ENCODE results near the gene CACNB1.

Gene CACNB1

GRCh38 chr17:39197380-39198185 lies at the start of gene CACNB1:
TSS of gene CACNB1 (minus strand) at chr17:39197669. CDS start at chr17:39197495, 174 bp downstream.
- no peaks in the 10 kb centered on the region for H3K9me3 Mint-ChIP-seq
- peak; percentile 4 for ATAC-seq (ENCODE audit: low read depth)
- peaks cover 11% of the 10 kb centered on the region for H3K36me3 Mint-ChIP-seq
- peaks cover 29% of the 10 kb centered on the region for H3K4me1 Mint-ChIP-seq
- no peak within 1 kb of the TSS for H3K27ac Mint-ChIP-seq
- H3K27me3 Mint-ChIP-seq, result no peaks in the 10 kb centered on the region
- H3K4me3 Mint-ChIP-seq, result peak within 1 kb of the TSS; percentile 78
- peak in 1 of 2 donors; percentile 34 for DNase-seq (ENCODE audit: low spot score in 2 of 2)

- Mint-ChIP-seq H3K9me3 (no peaks in the 10 kb centered on the region), H3K27me3 (peaks cover 2% of the 10 kb centered on the region), H3K36me3 (no peaks in the 10 kb centered on the region), H3K4me1 (peaks cover 13% of the 10 kb centered on the region), H3K4me3 (no peak overlapping the region), H3K27ac (no peak overlapping the region)
- ATAC-seq (ENCODE audit: low read depth) (no peak), DNase-seq (ENCODE audit: low spot score in 2 of 2) (no peak)
These were observed 48.8 kb upstream of the CACNB1 start for GRCh38 chr17:39246274-39246673.

GRCh38 chr17:39244600-39245570 lies 47.4 kb upstream of the CACNB1 start:
- ATAC-seq (ENCODE audit: low read depth) (peak; percentile 88), DNase-seq (ENCODE audit: low spot score in 2 of 2) (peak; percentile 78 to 87)
- Mint-ChIP-seq H3K27me3 (peaks cover 3% of the 10 kb centered on the region), H3K4me1 (peaks cover 15% of the 10 kb centered on the region), H3K36me3 (no peaks in the 10 kb centered on the region), H3K4me3 (peak overlapping the region; percentile 72), H3K9me3 (no peaks in the 10 kb centered on the region), H3K27ac (no peak overlapping the region)

- ATAC-seq (ENCODE audit: low read depth) (peak; percentile 33), DNase-seq (ENCODE audit: low spot score in 2 of 2) (no peak)
- no peak overlapping the region for H3K27ac Mint-ChIP-seq
- no peaks in the 10 kb centered on the region for H3K36me3 Mint-ChIP-seq
- H3K27me3 Mint-ChIP-seq, result peaks cover 5% of the 10 kb centered on the region
- H3K9me3 Mint-ChIP-seq, result no peaks in the 10 kb centered on the region
- peak overlapping the region; percentile 39 for H3K4me3 Mint-ChIP-seq
- H3K4me1 Mint-ChIP-seq, result peaks cover 22% of the 10 kb centered on the region
These were observed 46.6 kb upstream of the CACNB1 start for GRCh38 chr17:39244016-39244599.

GRCh38 chr17:39243155-39243554 lies 45.7 kb upstream of the CACNB1 start:
- Mint-ChIP-seq H3K9me3 (no peaks in the 10 kb centered on the region), H3K27ac (no peak overlapping the region), H3K4me3 (no peak overlapping the region), H3K4me1 (peaks cover 29% of the 10 kb centered on the region), H3K27me3 (peaks cover 5% of the 10 kb centered on the region), H3K36me3 (no peaks in the 10 kb centered on the region)
- no peak for DNase-seq (ENCODE audit: low spot score in 2 of 2)
- no peak for ATAC-seq (ENCODE audit: low read depth)

- Mint-ChIP-seq H3K27ac (no peak overlapping the region), H3K4me1 (peaks cover 32% of the 10 kb centered on the region), H3K4me3 (no peak overlapping the region), H3K36me3 (no peaks in the 10 kb centered on the region), H3K9me3 (no peaks in the 10 kb centered on the region), H3K27me3 (peaks cover 5% of the 10 kb centered on the region)
- DNase-seq (ENCODE audit: low spot score in 2 of 2) (no peak), ATAC-seq (ENCODE audit: low read depth) (no peak)
These were observed 43.2 kb upstream of the CACNB1 start for GRCh38 chr17:39240631-39241030.

- Mint-ChIP-seq H3K9me3 (no peaks in the 10 kb centered on the region), H3K27ac (no peak overlapping the region), H3K27me3 (peaks cover 5% of the 10 kb centered on the region), H3K4me3 (no peak overlapping the region), H3K36me3 (no peaks in the 10 kb centered on the region), H3K4me1 (peaks cover 33% of the 10 kb centered on the region)
- peak; percentile 65 for ATAC-seq (ENCODE audit: low read depth)
- DNase-seq (ENCODE audit: low spot score in 2 of 2), result peak; percentile 79 to 80
These were observed 42.3 kb upstream of the CACNB1 start for GRCh38 chr17:39239640-39240314.

GRCh38 chr17:39238311-39238972 lies 41.0 kb upstream of the CACNB1 start:
- peak; percentile 46 to 62 for DNase-seq (ENCODE audit: low spot score in 2 of 2)
- H3K4me3 Mint-ChIP-seq, result peak overlapping the region; percentile 75

GRCh38 chr17:39237586-39237985 lies 40.1 kb upstream of the CACNB1 start:
- Mint-ChIP-seq H3K27ac (no peak overlapping the region), H3K36me3 (no peaks in the 10 kb centered on the region), H3K9me3 (no peaks in the 10 kb centered on the region), H3K4me1 (peaks cover 22% of the 10 kb centered on the region), H3K4me3 (no peak overlapping the region), H3K27me3 (peaks cover 3% of the 10 kb centered on the region)
- ATAC-seq (ENCODE audit: low read depth) (no peak), DNase-seq (ENCODE audit: low spot score in 2 of 2) (no peak)

More at GRCh38 chr17:39238311-39238972, 41.0 kb upstream of the CACNB1 start:
- Mint-ChIP-seq H3K27ac (peak overlapping the region; percentile 81), H3K36me3 (no peaks in the 10 kb centered on the region), H3K9me3 (no peaks in the 10 kb centered on the region), H3K27me3 (peaks cover 3% of the 10 kb centered on the region), H3K4me1 (peaks cover 22% of the 10 kb centered on the region)
- peak; percentile 86 for ATAC-seq (ENCODE audit: low read depth)

GRCh38 chr17:39236981-39237441 lies 39.5 kb upstream of the CACNB1 start:
- no peak for ATAC-seq (ENCODE audit: low read depth)
- Mint-ChIP-seq H3K9me3 (no peaks in the 10 kb centered on the region), H3K4me3 (no peak overlapping the region), H3K4me1 (peaks cover 25% of the 10 kb centered on the region), H3K36me3 (no peaks in the 10 kb centered on the region), H3K27me3 (peaks cover 5% of the 10 kb centered on the region), H3K27ac (no peak overlapping the region)
- DNase-seq (ENCODE audit: low spot score in 2 of 2), result no peak

GRCh38 chr17:39236450-39236927 lies 39.0 kb upstream of the CACNB1 start:
- no peak overlapping the region for H3K27ac Mint-ChIP-seq

GRCh38 chr17:39235555-39236449 lies 38.3 kb upstream of the CACNB1 start:
- H3K4me3 Mint-ChIP-seq, result no peak overlapping the region
- H3K36me3 Mint-ChIP-seq, result no peaks in the 10 kb centered on the region
- ATAC-seq (ENCODE audit: low read depth) (peak; percentile 31), DNase-seq (ENCODE audit: low spot score in 2 of 2) (no peak)
- H3K9me3 Mint-ChIP-seq, result no peaks in the 10 kb centered on the region
- peaks cover 14% of the 10 kb centered on the region for H3K27me3 Mint-ChIP-seq
- no peak overlapping the region for H3K27ac Mint-ChIP-seq
- peaks cover 31% of the 10 kb centered on the region for H3K4me1 Mint-ChIP-seq

More at GRCh38 chr17:39236450-39236927, 39.0 kb upstream of the CACNB1 start:
- no peak for ATAC-seq (ENCODE audit: low read depth)
- no peak for DNase-seq (ENCODE audit: low spot score in 2 of 2)
- Mint-ChIP-seq H3K36me3 (no peaks in the 10 kb centered on the region), H3K4me1 (peaks cover 30% of the 10 kb centered on the region), H3K9me3 (no peaks in the 10 kb centered on the region), H3K27me3 (peaks cover 10% of the 10 kb centered on the region), H3K4me3 (no peak overlapping the region)

Measured in memory B cell (primary cell).